ENCODE measurements around the gene TNPO2. TPM values are rescaled to one million over a fixed set of nuclear protein-coding genes. Genes with fewer than 3 reads are reported as not detected.
"Not testable (repeated sequence)": the region's sequence is repeated elsewhere in the genome, so short reads cannot be mapped to it uniquely, and the experiment has no call there.

TNPO2 gene
- total RNA-seq, 1 donor from 2014 or later: 44.7 TPM

- DNase-seq: peak; percentile 99
These were observed 13.5 kb upstream of the TNPO2 start, which contains the start of gene GET3 for GRCh38 chr19:12736995-12737834. Gene GET3 (plus strand): TSS chr19:12737497. CDS start chr19:12737506, 9 bp downstream.

GRCh38 chr19:12733369-12734214 is 9.9 kb upstream of the TNPO2 start:
- peak; percentile 38 for DNase-seq

- DNase-seq: no peak
These were observed 7.6 kb upstream of the TNPO2 start for GRCh38 chr19:12731337-12731736.

- DNase-seq: no peak
These were observed 6.3 kb upstream of the TNPO2 start for GRCh38 chr19:12730064-12730463.

- DNase-seq: no peak
These were observed 4.2 kb upstream of the TNPO2 start for GRCh38 chr19:12727745-12728433.

- DNase-seq: no peak
These were observed 3.2 kb upstream of the TNPO2 start for GRCh38 chr19:12726988-12727316.

GRCh38 chr19:12725612-12726011 is 1.9 kb upstream of the TNPO2 start:
- DNase-seq: not testable (repeated sequence)

GRCh38 chr19:12723381-12723640 is 421 bp downstream of the TNPO2 start:
- DNase-seq: no peak

GRCh38 chr19:12722566-12723380 is 959 bp downstream of the TNPO2 start:
- DNase-seq: peak; percentile 99

- peak; percentile 88 for DNase-seq
These were observed 1.8 kb downstream of the TNPO2 start for GRCh38 chr19:12721656-12722565.

GRCh38 chr19:12720851-12721655 is 2.7 kb downstream of the TNPO2 start:
- DNase-seq: peak; percentile 46

GRCh38 chr19:12720296-12720695 is 3.4 kb downstream of the TNPO2 start:
- no peak for DNase-seq

GRCh38 chr19:12715929-12716328 is 7.8 kb downstream of the TNPO2 start:
- DNase-seq: no peak

- no peak for DNase-seq
These were observed 8.6 kb downstream of the TNPO2 start for GRCh38 chr19:12715102-12715501.

- DNase-seq: not testable (repeated sequence)
These were observed 10.4 kb downstream of the TNPO2 start for GRCh38 chr19:12713304-12713703.

- DNase-seq: not testable (repeated sequence)
These were observed 11.7 kb downstream of the TNPO2 start for GRCh38 chr19:12712077-12712476.

- DNase-seq: no peak
These were observed 12.5 kb downstream of the TNPO2 start for GRCh38 chr19:12711187-12711586.

GRCh38 chr19:12708641-12709040 is 15.1 kb downstream of the TNPO2 start:
- DNase-seq: no peak

GRCh38 chr19:12706332-12706718 is 17.4 kb downstream of the TNPO2 start:
- no peak for DNase-seq

Measured in tongue (tissue), 2 donors.